HepG2 (cell line): ENCODE data around the gene UBL7. TPM values are rescaled to one million over a fixed set of nuclear protein-coding genes. Genes with fewer than 3 reads are reported as not detected.

ENCODE experiments used
- CHD4 ChIP-seq: fragments of 200-600 bp; sonication (generic); IDR thresholded peaks from 2 replicates; pipeline ENCODE4 v1.7.0; 2017; ENCODE audit warnings: mild to moderate bottlenecking, low read length, borderline replicate concordance
- MAFG ChIP-seq: sonication (generic); formaldehyde crosslinking; IDR thresholded peaks from 2 replicates; pipeline ENCODE4 v1.5.1; 2020; ENCODE audit warnings: mild to moderate bottlenecking, missing genetic modification reagents
- POLR2G ChIP-seq: fragments of 200-400 bp; formaldehyde crosslinking; IDR thresholded peaks from 2 replicates; pipeline ENCODE4 v1.6.1; 2018; ENCODE audit warnings: mild to moderate bottlenecking, low read depth, low read length, moderate library complexity
- REST ChIP-seq, 2 experiments: IDR thresholded peaks; 2 replicates each; pipeline ENCODE4 v1.6.1; 2011 to 2012; ENCODE audit warnings: low read length in 2 of 2, borderline replicate concordance in 1 of 2, low read depth in 1 of 2, mild to moderate bottlenecking in 1 of 2, moderate library complexity in 1 of 2
- SKI ChIP-seq: fragments of 450-650 bp; IDR thresholded peaks from one replicate; pipeline ENCODE4 v1.6.1; 2018; ENCODE audit warnings: mild to moderate bottlenecking; ENCODE audit not compliant: partially characterized antibody
- SMARCC2 ChIP-seq: fragments of 450-650 bp; IDR thresholded peaks from 2 replicates; pipeline ENCODE4 v1.6.1; 2017; ENCODE audit warnings: antibody characterized with exemption, mild to moderate bottlenecking
- SP5 ChIP-seq: IDR thresholded peaks from 2 replicates; pipeline ENCODE4 v1.6.1; 2016; ENCODE audit warnings: low read depth, borderline replicate concordance
- SPEN ChIP-seq: sonication (generic); formaldehyde crosslinking; IDR thresholded peaks from 2 replicates; pipeline ENCODE4 v1.5.1; 2020; ENCODE audit warnings: low read depth, mild to moderate bottlenecking, missing genetic modification reagents
- WIZ ChIP-seq: sonication (generic); formaldehyde crosslinking; IDR thresholded peaks from 2 replicates; pipeline ENCODE4 v1.5.1; 2020; ENCODE audit warnings: mild to moderate bottlenecking, missing genetic modification reagents
- ZFP82 ChIP-seq: sonication (generic); formaldehyde crosslinking; IDR thresholded peaks from 2 replicates; pipeline ENCODE4 v1.5.1; 2020; ENCODE audit warnings: mild to moderate bottlenecking, missing genetic modification reagents, borderline replicate concordance
- ZNF205 ChIP-seq: IDR thresholded peaks from 2 replicates; pipeline ENCODE4 v1.6.1; 2018; ENCODE audit warnings: missing biosample characterization, missing genetic modification reagents
- ZNF296 ChIP-seq: sonication (generic); formaldehyde crosslinking; conservative IDR thresholded peaks from 2 replicates; pipeline ENCODE4 v1.5.0; 2020; ENCODE audit warnings: mild to moderate bottlenecking, missing genetic modification reagents
- ZNF513 ChIP-seq: sonication (generic); formaldehyde crosslinking; conservative IDR thresholded peaks from 2 replicates; pipeline ENCODE4 v1.5.0; 2020; ENCODE audit warnings: missing genetic modification reagents
- ZNF576 ChIP-seq: sonication (generic); formaldehyde crosslinking; IDR thresholded peaks from 2 replicates; pipeline ENCODE4 v1.4.0; 2020; ENCODE audit warnings: mild to moderate bottlenecking, missing genetic modification reagents
- ZNF710 ChIP-seq: sonication (generic); formaldehyde crosslinking; IDR thresholded peaks from 2 replicates; pipeline ENCODE4 v1.5.0; 2020; ENCODE audit warnings: mild to moderate bottlenecking, missing genetic modification reagents, borderline replicate concordance
- ZNF816 ChIP-seq: sonication (generic); formaldehyde crosslinking; IDR thresholded peaks from 2 replicates; pipeline ENCODE4 v1.8.0; 2022; ENCODE audit warnings: missing genetic modification reagents, mild to moderate bottlenecking, borderline replicate concordance
- ZUFSP ChIP-seq: sonication (generic); formaldehyde crosslinking; IDR thresholded peaks from 2 replicates; pipeline ENCODE4 v1.9.0; 2021; ENCODE audit warnings: missing genetic modification reagents, mild to moderate bottlenecking, borderline replicate concordance
- polyA plus RNA-seq, 8 experiments: library from polyadenylated mRNA; depleted of rRNA in 3 of 8; stranded (reverse) in 7 of 8; unstranded in 1 of 8; fragments of >200 nt; fragmentation: Illumina TruSeq in 4 of 8; extraction: Trizol in 4 of 8; gene quantifications; 2 replicates each; pipeline versions ENCODE4 v1.2.1 to v1.2.3, GENCODE V29; 2011 to 2016; ENCODE audit warnings: low read depth in 4 of 8, missing spikeins in 1 of 8, mixed read lengths in 1 of 8; ENCODE audit not compliant: insufficient read depth in 1 of 8
- total RNA-seq, 5 experiments: library from RNA; depleted of rRNA; stranded (reverse); fragments of >200 nt; fragmentation: Illumina TruSeq; extraction: Trizol; gene quantifications; 2 replicates each; pipeline ENCODE4 v1.2.3, GENCODE V29; 2016; ENCODE audit warnings: low read depth in 1 of 5

Gene UBL7
- total and polyA plus RNA-seq, 2 of the 13 experiments (the other 11 are each of a cell fraction or from before 2014, with no cell fraction given): 55.0 to 63.5 TPM

GRCh38 chr15:74460871-74461846 is at the start of gene UBL7 (continued):
- TF ChIP-seq ZNF513 (CRISPR knock-in tag) (no peak), ZNF296 (no peak), MAFG (no peak), ZNF710 (peak; percentile 61; the same call in 1 of the 2 replicates), ZNF576 (CRISPR knock-in tag) (no peak), POLR2G (peak; percentile 89), ZUFSP (CRISPR knock-in tag) (no peak), REST (IDR thresholded peaks at IDR 0.05; ENCODE audit: borderline replicate concordance in 1 of 2, low read depth in 1 of 2, low read length in 2 of 2) (peak in 1 of 2 experiments; percentile 57; a peak in 2 of 4 replicates), SMARCC2 (no peak), SKI (peak; percentile 61), ZFP82 (peak; percentile 90), SP5 (CRISPR knock-in tag) (peak; percentile 47), WIZ (CRISPR knock-in tag) (no peak), SPEN (CRISPR knock-in tag) (peak; percentile 72; the same call in 1 of the 2 replicates), CHD4 (no peak), ZNF205 (CRISPR knock-in tag) (peak; percentile 67; the same call in 1 of the 2 replicates), ZNF816 (CRISPR knock-in tag) (peak; percentile 62; the same call in 1 of the 2 replicates)
